ENCODE data around the gene NAV3.

Gene NAV3

GRCh38 chr12:77796775-77797174 lies 33.9 kb upstream of the NAV3 start:
- no peaks in the 10 kb centered on the region for H4K20me1 ChIP-seq (ENCODE audit: insufficient read depth, low read length, poor library complexity, severe bottlenecking)
- no peak overlapping the region for H3K4me3 ChIP-seq (ENCODE audit: low read length, poor library complexity, severe bottlenecking)
- no peaks in the 10 kb centered on the region for H3K9me3 ChIP-seq (ENCODE audit: insufficient read depth, low read depth, low read length)
- H2AFZ ChIP-seq (ENCODE audit: low read length) = no peak overlapping the region
- H3K4me1 ChIP-seq (ENCODE audit: insufficient read depth, low read length, poor library complexity, severe bottlenecking) = no peaks in the 10 kb centered on the region
- H3K9me2 ChIP-seq (replicated peaks; ENCODE audit: low read depth, low read length) = no peaks in the 10 kb centered on the region
- H3K9ac ChIP-seq (ENCODE audit: low read depth, low read length, poor library complexity, severe bottlenecking) = no peak overlapping the region
- TF ChIP-seq EZH2phosphoT487 (IDR thresholded peaks at IDR 0.05; ENCODE audit: borderline replicate concordance) (no peak), CTCF (conservative IDR thresholded peaks at IDR 0.05; ENCODE audit: low read length) (no peak)
- no peaks in the 10 kb centered on the region for H3K79me2 ChIP-seq (ENCODE audit: insufficient read depth, low read length)
- no peaks in the 10 kb centered on the region for H3K36me3 ChIP-seq (ENCODE audit: insufficient read depth, low read length)
- no peaks in the 10 kb centered on the region for H3K27me3 ChIP-seq (ENCODE audit: insufficient read depth, low read length, poor library complexity, severe bottlenecking)
- H3K4me2 ChIP-seq (ENCODE audit: low read depth, low read length, poor library complexity, severe bottlenecking) = no peak overlapping the region
- no peaks in the 10 kb centered on the region for H3F3A ChIP-seq (ENCODE audit: low read depth)

GRCh38 chr12:77800501-77800900 lies 30.2 kb upstream of the NAV3 start:
- Histone ChIP-seq H3K4me1 (ENCODE audit: insufficient read depth, low read length, poor library complexity, severe bottlenecking) (no peaks in the 10 kb centered on the region), H3F3A (ENCODE audit: low read depth) (no peaks in the 10 kb centered on the region), H2AFZ (ENCODE audit: low read length) (no peak overlapping the region), H3K27me3 (ENCODE audit: insufficient read depth, low read length, poor library complexity, severe bottlenecking) (no peaks in the 10 kb centered on the region), H3K9ac (ENCODE audit: low read depth, low read length, poor library complexity, severe bottlenecking) (no peak overlapping the region), H4K20me1 (ENCODE audit: insufficient read depth, low read length, poor library complexity, severe bottlenecking) (no peaks in the 10 kb centered on the region), H3K79me2 (ENCODE audit: insufficient read depth, low read length) (no peaks in the 10 kb centered on the region), H3K36me3 (ENCODE audit: insufficient read depth, low read length) (no peaks in the 10 kb centered on the region), H3K9me2 (replicated peaks; ENCODE audit: low read depth, low read length) (no peaks in the 10 kb centered on the region), H3K9me3 (ENCODE audit: insufficient read depth, low read depth, low read length) (no peaks in the 10 kb centered on the region), H3K4me3 (ENCODE audit: low read length, poor library complexity, severe bottlenecking) (no peak overlapping the region), H3K4me2 (ENCODE audit: low read depth, low read length, poor library complexity, severe bottlenecking) (no peak overlapping the region)
- TF ChIP-seq CTCF (conservative IDR thresholded peaks at IDR 0.05; ENCODE audit: low read length) = no peak
- TF ChIP-seq EZH2phosphoT487 (IDR thresholded peaks at IDR 0.05; ENCODE audit: borderline replicate concordance) = no peak

- Histone ChIP-seq H3K9me2 (replicated peaks; ENCODE audit: low read depth, low read length) (no peaks in the 10 kb centered on the region), H3K27me3 (ENCODE audit: insufficient read depth, low read length, poor library complexity, severe bottlenecking) (no peaks in the 10 kb centered on the region), H3K9me3 (ENCODE audit: insufficient read depth, low read depth, low read length) (no peaks in the 10 kb centered on the region), H4K20me1 (ENCODE audit: insufficient read depth, low read length, poor library complexity, severe bottlenecking) (no peaks in the 10 kb centered on the region), H3K36me3 (ENCODE audit: insufficient read depth, low read length) (no peaks in the 10 kb centered on the region), H3K4me2 (ENCODE audit: low read depth, low read length, poor library complexity, severe bottlenecking) (no peak overlapping the region), H3K79me2 (ENCODE audit: insufficient read depth, low read length) (no peaks in the 10 kb centered on the region), H3K4me1 (ENCODE audit: insufficient read depth, low read length, poor library complexity, severe bottlenecking) (no peaks in the 10 kb centered on the region), H2AFZ (ENCODE audit: low read length) (no peak overlapping the region), H3F3A (ENCODE audit: low read depth) (no peaks in the 10 kb centered on the region), H3K4me3 (ENCODE audit: low read length, poor library complexity, severe bottlenecking) (no peak overlapping the region), H3K9ac (ENCODE audit: low read depth, low read length, poor library complexity, severe bottlenecking) (no peak overlapping the region)
- no peak for TF ChIP-seq CTCF (conservative IDR thresholded peaks at IDR 0.05; ENCODE audit: low read length)
- no peak for TF ChIP-seq EZH2phosphoT487 (IDR thresholded peaks at IDR 0.05; ENCODE audit: borderline replicate concordance)
These were observed 22.2 kb upstream of the NAV3 start for GRCh38 chr12:77808534-77808933.
